Osteoblast (primary cell): ENCODE data around the gene TMEM38A. TPM values are rescaled to one million over a fixed set of nuclear protein-coding genes. Genes with fewer than 3 reads are reported as not detected.
"Not testable (repeated sequence)": the region's sequence is repeated elsewhere in the genome, so short reads cannot be mapped to it uniquely, and the experiment has no call there.

Experiments used
- DNase-seq: peaks from one replicate; pipeline ENCODE4 v3.0.0; 2011; ENCODE audit warnings: low spot score, mixed read lengths; ENCODE audit not compliant: insufficient read length; ENCODE audit errors: missing footprints
- H2AFZ ChIP-seq: 2 replicates; pipeline ENCODE4 v1.6.0; 2011; ENCODE audit warnings: mild to moderate bottlenecking, low read length
- H3K27ac ChIP-seq: 2 replicates; pipeline ENCODE4 v1.5.1; 2011; ENCODE audit warnings: mild to moderate bottlenecking, low read depth, low read length, moderate library complexity
- H3K27me3 ChIP-seq: 2 replicates; pipeline ENCODE4 v1.6.0; 2012; ENCODE audit warnings: mild to moderate bottlenecking, control low read depth, inconsistent platforms, low read length, moderate library complexity; ENCODE audit not compliant: insufficient read depth
- H3K36me3 ChIP-seq: 2 replicates; pipeline ENCODE4 v1.5.1; 2011; ENCODE audit warnings: mild to moderate bottlenecking, low read length, control low read depth, moderate library complexity; ENCODE audit not compliant: insufficient read depth
- H3K4me1 ChIP-seq: 2 replicates; pipeline ENCODE4 v1.5.1; 2011; ENCODE audit warnings: mild to moderate bottlenecking, low read length, control low read depth, moderate library complexity; ENCODE audit not compliant: insufficient read depth
- H3K4me2 ChIP-seq: 2 replicates; pipeline ENCODE4 v1.6.0; 2011; ENCODE audit warnings: mild to moderate bottlenecking, low read length; ENCODE audit not compliant: insufficient read depth
- H3K4me3 ChIP-seq: fragments of 200-600 bp; sonication (generic); 3 replicates; pipeline ENCODE4 v1.5.1; 2012; ENCODE audit warnings: mild to moderate bottlenecking, low read length, inconsistent platforms; ENCODE audit not compliant: insufficient read depth
- H3K79me2 ChIP-seq: 2 replicates; pipeline ENCODE4 v1.6.0; 2012; ENCODE audit warnings: mild to moderate bottlenecking, low read length, control low read depth, inconsistent platforms; ENCODE audit not compliant: insufficient read depth
- H3K9me3 ChIP-seq: 2 replicates; pipeline ENCODE4 v1.5.1; 2011; ENCODE audit warnings: low read depth, low read length, control low read depth
- H4K20me1 ChIP-seq: 2 replicates; pipeline ENCODE4 v1.6.0; 2012; ENCODE audit warnings: mild to moderate bottlenecking, low read length, control low read depth; ENCODE audit not compliant: insufficient read depth
- CTCF ChIP-seq: IDR thresholded peaks from 2 replicates; pipeline ENCODE4 v1.5.1; 2011; ENCODE audit warnings: mild to moderate bottlenecking, low read depth, low read length, moderate library complexity; ENCODE audit errors: extremely low read depth
- total RNA-seq: library from RNA; depleted of rRNA; stranded (reverse); fragments of >200 nt; gene quantifications from 2 replicates; pipeline ENCODE4 v1.2.3, GENCODE V29; 2012

TMEM38A gene
- total RNA-seq, 1 donor: 2.5 TPM

- H3K27me3 ChIP-seq: no peaks in the 10 kb centered on the region
- no peaks in the 10 kb centered on the region for H3K9me3 ChIP-seq
- no peak overlapping the region for H2AFZ ChIP-seq
- no peak for TF ChIP-seq CTCF
- H4K20me1 ChIP-seq: no peaks in the 10 kb centered on the region
- no peak overlapping the region for H3K4me3 ChIP-seq
- no peaks in the 10 kb centered on the region for H3K4me1 ChIP-seq
- no peak for DNase-seq
- no peak overlapping the region for H3K4me2 ChIP-seq
- no peaks in the 10 kb centered on the region for H3K36me3 ChIP-seq
- no peak overlapping the region for H3K27ac ChIP-seq
- H3K79me2 ChIP-seq: no peaks in the 10 kb centered on the region
Observed at GRCh38 chr19:16673231-16673630, 12.3 kb downstream of the TMEM38A start.

- H2AFZ ChIP-seq, H3K4me3 ChIP-seq, H3K4me2 ChIP-seq, H3K9me3 ChIP-seq, H4K20me1 ChIP-seq, H3K27ac ChIP-seq, H3K4me1 ChIP-seq, H3K27me3 ChIP-seq, H3K79me2 ChIP-seq, H3K36me3 ChIP-seq, DNase-seq: not testable (repeated sequence)
Observed at GRCh38 chr19:16673839-16674238, 12.9 kb downstream of the TMEM38A start.

- H3K9me3 ChIP-seq: no peaks in the 10 kb centered on the region
- H3K27ac ChIP-seq: no peak overlapping the region
- H3K4me2 ChIP-seq: no peak overlapping the region
- no peak for DNase-seq
- H4K20me1 ChIP-seq: no peaks in the 10 kb centered on the region
- H3K27me3 ChIP-seq: no peaks in the 10 kb centered on the region
- no peak overlapping the region for H3K4me3 ChIP-seq
- no peaks in the 10 kb centered on the region for H3K36me3 ChIP-seq
- no peak overlapping the region for H2AFZ ChIP-seq
- no peak for TF ChIP-seq CTCF
- H3K4me1 ChIP-seq: no peaks in the 10 kb centered on the region
- no peaks in the 10 kb centered on the region for H3K79me2 ChIP-seq
Observed at GRCh38 chr19:16676101-16676798, 15.3 kb downstream of the TMEM38A start.

GRCh38 chr19:16677055-16677454, 16.1 kb downstream of the TMEM38A start:
- no peaks in the 10 kb centered on the region for H3K4me1 ChIP-seq
- H3K36me3 ChIP-seq: no peaks in the 10 kb centered on the region
- no peaks in the 10 kb centered on the region for H4K20me1 ChIP-seq
- H2AFZ ChIP-seq: no peak overlapping the region
- TF ChIP-seq CTCF: no peak
- no peak for DNase-seq
- H3K9me3 ChIP-seq: no peaks in the 10 kb centered on the region
- no peak overlapping the region for H3K4me3 ChIP-seq
- no peaks in the 10 kb centered on the region for H3K27me3 ChIP-seq
- no peaks in the 10 kb centered on the region for H3K79me2 ChIP-seq
- H3K27ac ChIP-seq: no peak overlapping the region
- no peak overlapping the region for H3K4me2 ChIP-seq
